Ramos (cell line): ENCODE measurements around the gene SYNPO2.

ENCODE experiments used
- in situ Hi-C: fragments of 300-500 bp; cut with MboI; formaldehyde crosslinking; loops from one replicate; pipeline ENCODE4 v1.14.3; 2022; ENCODE audit warnings: low sequenced_read_pairs; ENCODE audit not compliant: unreplicated experiment

Gene SYNPO2

GRCh38 chr4:119097282-119097900 lies 208.7 kb downstream of the SYNPO2 start:
- in situ Hi-C loops: no loop called here

- in situ Hi-C loops: no loop called here
Measured at GRCh38 chr4:119098306-119098705, 209.7 kb downstream of the SYNPO2 start.

DNA sequence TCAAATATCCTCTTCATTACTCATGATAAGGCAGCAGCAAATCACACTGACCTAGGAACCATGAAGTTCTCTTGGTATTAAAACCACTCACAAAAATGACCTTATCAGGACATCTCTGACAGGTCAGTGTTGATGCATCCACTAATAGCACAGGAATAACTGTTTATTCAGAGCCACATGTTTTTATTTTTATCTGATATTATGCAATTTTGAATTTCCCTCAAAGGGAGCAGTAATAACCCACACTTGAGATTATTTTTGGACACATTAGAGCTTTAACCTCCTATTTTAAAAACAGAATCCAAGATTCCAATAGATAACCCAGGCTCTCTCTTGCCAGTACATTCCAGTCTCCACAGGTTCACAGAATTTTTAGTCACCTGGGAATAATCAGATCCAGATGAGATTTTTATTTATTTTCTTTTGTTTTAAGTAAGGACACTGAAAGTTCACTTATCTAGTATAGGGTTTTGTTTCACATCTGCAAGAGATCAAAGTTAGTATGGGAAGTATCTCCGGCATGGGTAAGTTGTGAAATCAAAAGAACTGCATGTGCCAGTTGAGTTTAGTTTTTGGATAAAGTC lies 210.7 kb downstream of the SYNPO2 start:
- in situ Hi-C loops: no loop called here

DNA sequence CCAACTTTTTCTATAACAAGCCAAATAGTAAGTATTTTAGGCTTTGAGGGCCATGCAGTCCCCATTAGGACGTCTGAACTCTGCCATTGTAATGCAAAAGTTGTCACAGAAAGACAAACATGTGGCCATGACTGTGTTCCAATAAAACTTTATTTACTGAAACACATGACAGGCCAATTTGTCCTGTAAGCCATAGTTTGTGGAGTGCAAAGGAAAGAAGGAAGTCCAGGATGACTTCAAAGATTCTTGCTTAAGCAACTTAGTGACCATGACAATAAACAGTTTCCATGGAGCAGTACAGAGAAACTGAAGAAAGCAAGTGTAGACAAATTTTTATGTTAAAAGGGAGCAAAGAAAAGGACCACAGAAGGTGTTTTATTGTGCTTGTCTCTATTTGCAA lies 212.0 kb downstream of the SYNPO2 start:
- in situ Hi-C loops: no loop called here

DNA sequence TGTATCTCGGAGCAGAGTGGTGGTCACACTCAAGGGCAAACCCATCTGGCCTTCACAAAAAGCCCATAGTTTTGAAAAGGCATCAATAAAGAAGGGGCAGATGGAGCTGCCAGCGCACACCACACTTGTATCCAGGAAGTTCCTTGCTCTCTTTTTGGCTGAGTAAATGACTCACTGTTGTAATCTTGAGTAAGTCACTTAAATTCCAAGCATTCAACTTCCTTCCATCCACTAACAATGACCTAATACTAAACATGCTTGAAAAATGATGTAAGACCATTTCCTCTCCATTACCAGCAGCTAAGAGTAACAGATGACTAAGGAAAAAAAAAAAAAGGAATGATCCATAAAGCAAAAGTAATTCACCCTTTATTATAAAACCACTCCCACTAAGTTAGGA lies 214.6 kb downstream of the SYNPO2 start:
- in situ Hi-C loops: no loop called here

GRCh38 chr4:119104644-119105273 lies 216.1 kb downstream of the SYNPO2 start:
- in situ Hi-C loops: no loop called here

DNA sequence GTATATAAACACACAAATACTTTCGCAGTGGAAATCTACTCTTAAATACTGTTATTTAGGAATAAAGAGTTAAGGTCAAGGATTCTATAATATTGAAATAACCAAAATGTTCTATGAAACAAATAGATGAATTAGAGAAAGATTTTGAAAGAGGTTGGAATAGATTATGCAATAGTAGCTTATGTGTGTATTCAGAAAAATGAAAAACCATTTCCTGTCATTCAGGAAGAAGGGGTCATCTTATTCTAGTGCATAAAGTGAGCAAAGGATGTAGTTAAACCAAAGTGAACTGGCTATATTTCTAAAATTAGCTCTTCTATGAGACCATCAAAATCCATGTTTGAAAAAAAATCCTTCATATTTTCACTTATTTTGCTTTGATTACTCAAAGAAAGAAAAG lies 217.0 kb downstream of the SYNPO2 start:
- in situ Hi-C loops: no loop called here

DNA sequence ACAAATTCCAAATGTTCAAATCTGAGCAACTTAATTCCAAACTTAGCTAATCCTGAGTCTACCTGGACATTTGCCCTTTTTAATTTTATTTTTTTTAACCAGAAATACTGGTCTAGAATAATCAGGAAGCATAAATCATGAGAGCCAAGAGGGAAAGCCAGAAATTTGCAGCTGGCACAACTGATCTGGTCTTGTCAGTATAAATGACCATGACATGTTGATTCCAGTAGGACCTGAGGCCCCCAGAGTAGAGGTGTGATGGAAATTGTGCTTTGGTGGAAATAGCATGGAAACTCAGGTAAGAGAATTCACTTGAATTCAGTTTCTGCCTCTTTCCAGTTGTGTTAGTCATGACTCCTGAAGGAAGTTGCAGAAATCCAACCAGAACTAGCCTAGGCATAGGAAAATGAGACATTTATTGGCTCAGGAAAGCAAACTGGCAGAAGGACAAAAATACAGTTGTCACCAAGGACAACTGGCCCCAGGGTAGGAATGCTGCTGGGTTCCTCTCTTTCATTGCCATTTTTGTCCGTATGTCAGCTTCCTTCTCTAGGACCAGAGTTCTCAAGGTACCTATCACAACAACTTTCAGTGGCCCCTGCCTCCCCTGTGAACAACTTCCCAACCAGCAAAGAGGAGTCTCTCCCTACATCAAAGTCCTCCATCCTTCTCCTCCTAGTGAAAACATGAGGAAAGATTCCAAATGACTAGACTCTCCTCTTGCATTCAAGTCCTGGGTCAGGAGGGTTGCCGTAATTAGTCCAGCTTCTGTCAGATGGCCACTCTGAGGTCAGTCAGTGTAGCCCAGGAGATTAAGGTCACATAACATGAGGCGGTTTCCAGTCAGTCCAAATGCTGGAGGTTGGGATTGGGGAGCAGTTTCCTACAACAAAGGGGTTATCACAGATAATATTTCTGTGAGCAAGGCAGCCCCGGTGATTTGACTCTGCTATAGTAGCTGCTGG lies 217.7 kb downstream of the SYNPO2 start:
- in situ Hi-C loops: no loop called here

- in situ Hi-C loops: no loop called here
Measured at GRCh38 chr4:119110121-119110520, 221.5 kb downstream of the SYNPO2 start.
